ENCODE data around the gene DMD. TPM values are rescaled to one million over a fixed set of nuclear protein-coding genes. Genes with fewer than 3 reads are reported as not detected.

The DMD gene
- total RNA-seq, 1 donor from 2014 or later = 30.6 TPM

- Histone ChIP-seq H3K4me3 (no peak overlapping the region), H3K9me3 (ENCODE audit: low read depth) (no peaks in the 10 kb centered on the region), H3K4me1 (no peaks in the 10 kb centered on the region), H3K79me2 (ENCODE audit: low read depth) (no peaks in the 10 kb centered on the region), H3K4me2 (no peak overlapping the region), H2AFZ (replicated peaks) (no peak overlapping the region), H3K9ac (no peak overlapping the region), H3F3A (ENCODE audit: low read depth) (no peaks in the 10 kb centered on the region), H4K20me1 (ENCODE audit: low read depth) (no peaks in the 10 kb centered on the region), H3K36me3 (no peaks in the 10 kb centered on the region), H3K27me3 (no peaks in the 10 kb centered on the region), H3K27ac (no peak overlapping the region)
- TF ChIP-seq CTCF (IDR thresholded peaks at IDR 0.05) (no peak), EZH2phosphoT487 (IDR thresholded peaks at IDR 0.05) (no peak), EZH2 (IDR thresholded peaks at IDR 0.05) (no peak)
- Mint-ChIP-seq H3K36me3 (no peaks in the 10 kb centered on the region), H3K9me3 (peaks cover 7% of the 10 kb centered on the region), H3K27ac (no peak overlapping the region), H3K4me1 (no peaks in the 10 kb centered on the region), H3K4me3 (no peak overlapping the region), H3K27me3 (ENCODE audit: insufficient read depth, low read depth) (no peaks in the 10 kb centered on the region)
- no peak for DNase-seq (ENCODE audit: low spot score)
These were observed 1834.8 kb downstream of the DMD start for GRCh38 chrX:31376408-31377022.

- Mint-ChIP-seq H3K4me3 (no peak overlapping the region), H3K27me3 (ENCODE audit: insufficient read depth, low read depth) (no peaks in the 10 kb centered on the region), H3K36me3 (no peaks in the 10 kb centered on the region), H3K4me1 (no peaks in the 10 kb centered on the region), H3K27ac (no peak overlapping the region), H3K9me3 (peaks cover 12% of the 10 kb centered on the region)
- H3K27me3 ChIP-seq = no peaks in the 10 kb centered on the region
- DNase-seq (ENCODE audit: low spot score) = no peak
- H3F3A ChIP-seq (ENCODE audit: low read depth) = no peaks in the 10 kb centered on the region
- no peaks in the 10 kb centered on the region for H3K36me3 ChIP-seq
- no peak overlapping the region for H2AFZ ChIP-seq (replicated peaks)
- H3K4me3 ChIP-seq = no peak overlapping the region
- no peaks in the 10 kb centered on the region for H3K9me3 ChIP-seq (ENCODE audit: low read depth)
- H3K9ac ChIP-seq = no peak overlapping the region
- no peak overlapping the region for H3K4me2 ChIP-seq
- H3K4me1 ChIP-seq = no peaks in the 10 kb centered on the region
- no peaks in the 10 kb centered on the region for H3K79me2 ChIP-seq (ENCODE audit: low read depth)
- TF ChIP-seq CTCF (IDR thresholded peaks at IDR 0.05) (no peak), EZH2phosphoT487 (IDR thresholded peaks at IDR 0.05) (no peak), EZH2 (IDR thresholded peaks at IDR 0.05) (no peak)
- no peaks in the 10 kb centered on the region for H4K20me1 ChIP-seq (ENCODE audit: low read depth)
- no peak overlapping the region for H3K27ac ChIP-seq
These were observed 1836.6 kb downstream of the DMD start for GRCh38 chrX:31374786-31375185.

GRCh38 chrX:31371956-31372355 is 1839.4 kb downstream of the DMD start:
- no peaks in the 10 kb centered on the region for H3K9me3 ChIP-seq (ENCODE audit: low read depth)
- Mint-ChIP-seq H3K4me3 (no peak overlapping the region), H3K36me3 (no peaks in the 10 kb centered on the region)

More at GRCh38 chrX:31371956-31372355, 1839.4 kb downstream of the DMD start:
- Mint-ChIP-seq H3K27ac (no peak overlapping the region), H3K4me1 (no peaks in the 10 kb centered on the region), H3K9me3 (peaks cover 17% of the 10 kb centered on the region), H3K27me3 (ENCODE audit: insufficient read depth, low read depth) (peaks cover 2% of the 10 kb centered on the region)
- no peaks in the 10 kb centered on the region for H3K4me1 ChIP-seq
- no peaks in the 10 kb centered on the region for H3F3A ChIP-seq (ENCODE audit: low read depth)
- DNase-seq (ENCODE audit: low spot score) = no peak
- TF ChIP-seq EZH2 (IDR thresholded peaks at IDR 0.05) = no peak
- TF ChIP-seq CTCF (IDR thresholded peaks at IDR 0.05) = no peak
- no peak for TF ChIP-seq EZH2phosphoT487 (IDR thresholded peaks at IDR 0.05)
- H3K4me2 ChIP-seq = no peak overlapping the region
- no peaks in the 10 kb centered on the region for H3K27me3 ChIP-seq
- H3K36me3 ChIP-seq = no peaks in the 10 kb centered on the region
- no peak overlapping the region for H2AFZ ChIP-seq (replicated peaks)
- no peaks in the 10 kb centered on the region for H4K20me1 ChIP-seq (ENCODE audit: low read depth)
- H3K4me3 ChIP-seq = no peak overlapping the region
- H3K79me2 ChIP-seq (ENCODE audit: low read depth) = no peaks in the 10 kb centered on the region
- H3K27ac ChIP-seq = no peak overlapping the region
- no peak overlapping the region for H3K9ac ChIP-seq

Data from neural progenitor cell (in vitro differentiated cells).